HG02588 (cell line): Measurements from ENCODE around the gene POLR3A.
A peak's percentile ranks its signal among the peaks of the same experiment; 100 is the strongest.
"Not testable (repeated sequence)": the region's sequence is repeated elsewhere in the genome, so short reads cannot be mapped to it uniquely, and the experiment has no call there.

Source experiments
- ATAC-seq: cut with Tn5 transposase; IDR thresholded peaks from one replicate; pipeline ENCODE4 v1.9.1; 2021; ENCODE audit warnings: mild to moderate bottlenecking, moderate library complexity; ENCODE audit not compliant: unreplicated experiment

Gene POLR3A

GRCh38 chr10:78029269-78030226 lies at the start of gene POLR3A:
TSS of gene POLR3A (minus strand) at chr10:78029515. CDS start at chr10:78029407, 108 bp downstream.
- ATAC-seq = peak; percentile 52

GRCh38 chr10:78078539-78079330 lies 49.4 kb upstream of the POLR3A start:
- ATAC-seq = no peak

- ATAC-seq = not testable (repeated sequence)
Observed at GRCh38 chr10:78075806-78076205, 46.5 kb upstream of the POLR3A start.

GRCh38 chr10:78072504-78072903 lies 43.2 kb upstream of the POLR3A start:
- no peak for ATAC-seq

GRCh38 chr10:78071857-78072179 lies 42.5 kb upstream of the POLR3A start:
- no peak for ATAC-seq

GRCh38 chr10:78071140-78071856 lies 42.0 kb upstream of the POLR3A start:
- ATAC-seq = no peak

GRCh38 chr10:78070726-78071125 lies 41.4 kb upstream of the POLR3A start:
- ATAC-seq = no peak

- ATAC-seq = not testable (repeated sequence)
Observed at GRCh38 chr10:78070064-78070463, 40.7 kb upstream of the POLR3A start.

- no peak for ATAC-seq
Observed at GRCh38 chr10:78069151-78069550, 39.8 kb upstream of the POLR3A start.

- no peak for ATAC-seq
Observed at GRCh38 chr10:78066728-78067430, 37.6 kb upstream of the POLR3A start.

- no peak for ATAC-seq
Observed at GRCh38 chr10:78066012-78066411, 36.7 kb upstream of the POLR3A start.

- ATAC-seq = no peak
Observed at GRCh38 chr10:78065611-78066010, 36.3 kb upstream of the POLR3A start.

GRCh38 chr10:78064919-78065318 lies 35.6 kb upstream of the POLR3A start:
- not testable (repeated sequence) for ATAC-seq

GRCh38 chr10:78063236-78063635 lies 33.9 kb upstream of the POLR3A start:
- ATAC-seq = no peak

GRCh38 chr10:78062296-78062695 lies 33.0 kb upstream of the POLR3A start:
- no peak for ATAC-seq

GRCh38 chr10:78059906-78060702 lies 30.8 kb upstream of the POLR3A start:
- no peak for ATAC-seq

GRCh38 chr10:78058562-78058961 lies 29.2 kb upstream of the POLR3A start:
- ATAC-seq = no peak

- ATAC-seq = no peak
Observed at GRCh38 chr10:78053211-78053868, 24.0 kb upstream of the POLR3A start.

GRCh38 chr10:78049851-78050250 lies 20.5 kb upstream of the POLR3A start:
- no peak for ATAC-seq
